Sciatic nerve (tissue), 2 donors: ENCODE data around the gene TFE3. TPM values are rescaled to one million over a fixed set of nuclear protein-coding genes. Genes with fewer than 3 reads are reported as not detected.

Experiments
- ATAC-seq: fragments of 200-7000 bp; cut with Tn5 transposase; one replicate; pipeline ENCODE4 v1.9.1; 2020; ENCODE audit warnings: mild to moderate bottlenecking, moderate library complexity
- DNase-seq: peaks from one replicate; pipeline ENCODE4 v3.0.0-alpha.2; 2020; ENCODE audit warnings: low spot score
- intact Hi-C: fragments of 100-400 bp; cut with DNase I; formaldehyde crosslinking; loops from one replicate; pipeline ENCODE4 v1.14.2; 2022
- total RNA-seq: library from RNA; stranded (reverse); fragmentation: NEBNext Ultra II Directional; extraction: Animal tissue kit (Norgen Biotek cat#: 25700); gene quantifications from one replicate; pipeline ENCODE4 v1.2.1, GENCODE V29; 2021
- donor health status: DM: no; HTN: no; CAD: no.
- donor health status: DM: no; HTN: no; CAD: no.

TFE3 gene
- total RNA-seq, result 69.0 TPM

GRCh38 chrX:49043220-49043986 is at the start of gene TFE3:
TFE3 (minus strand) TSS chrX:49043357; CDS start chrX:49043226, 131 bp downstream.
- peak; percentile 97 for DNase-seq
- peak; percentile 95 for ATAC-seq
- intact Hi-C loops, result no loop called here

- intact Hi-C loops, result no loop called here
- DNase-seq (no peak), ATAC-seq (no peak)
Observed at GRCh38 chrX:49089553-49089952, 46.4 kb upstream of the TFE3 start.

GRCh38 chrX:49082271-49082871 is 39.2 kb upstream of the TFE3 start:
- no peak for DNase-seq
- intact Hi-C loops, result no loop called here
- ATAC-seq, result no peak

GRCh38 chrX:49079489-49080428 is 36.6 kb upstream of the TFE3 start, which contains the start of gene WDR45:
WDR45 (minus strand) TSS chrX:49079887; CDS start chrX:49078095, 1,792 bp downstream.
- peak; percentile 93 for ATAC-seq
- intact Hi-C loops, result no loop called here
- peak; percentile 82 for DNase-seq

- intact Hi-C loops, result no loop called here
- ATAC-seq (no peak), DNase-seq (no peak)
Observed at GRCh38 chrX:49077941-49078340, 34.8 kb upstream of the TFE3 start.

GRCh38 chrX:49075347-49075746 is 32.2 kb upstream of the TFE3 start:
- intact Hi-C loops, result no loop called here
- ATAC-seq, result no peak
- DNase-seq, result no peak

GRCh38 chrX:49073601-49074575 is 30.7 kb upstream of the TFE3 start, which contains the start of gene PRAF2:
PRAF2 (minus strand) TSS chrX:49074002; CDS start chrX:49073987, 15 bp downstream.
- DNase-seq (peak; percentile 94), ATAC-seq (peak; percentile 95)
- intact Hi-C loops, result no loop called here

- DNase-seq (no peak), ATAC-seq (no peak)
- intact Hi-C loops, result no loop called here
Observed at GRCh38 chrX:49072712-49073095, 29.5 kb upstream of the TFE3 start.

- intact Hi-C loops, result no loop called here
- ATAC-seq (peak; percentile 82), DNase-seq (peak; percentile 86)
Observed at GRCh38 chrX:49071877-49072711, 28.9 kb upstream of the TFE3 start.

- intact Hi-C loops, result no loop called here
- ATAC-seq (no peak), DNase-seq (no peak)
Observed at GRCh38 chrX:49070988-49071387, 27.8 kb upstream of the TFE3 start.

- intact Hi-C loops, result no loop called here
- ATAC-seq, result no peak
- DNase-seq, result no peak
Observed at GRCh38 chrX:49069038-49069437, 25.9 kb upstream of the TFE3 start.

- no peak for ATAC-seq
- intact Hi-C loops, result no loop called here
Observed at GRCh38 chrX:49067285-49068120, 24.3 kb upstream of the TFE3 start.

GRCh38 chrX:49066690-49067089 is 23.5 kb upstream of the TFE3 start:
- intact Hi-C loops, result no loop called here

More at GRCh38 chrX:49067285-49068120, 24.3 kb upstream of the TFE3 start:
- no peak for DNase-seq

GRCh38 chrX:49066278-49066677 is 23.1 kb upstream of the TFE3 start:
- intact Hi-C loops, result no loop called here
- no peak for DNase-seq
- ATAC-seq, result no peak

More at GRCh38 chrX:49066690-49067089, 23.5 kb upstream of the TFE3 start:
- DNase-seq (no peak), ATAC-seq (no peak)

GRCh38 chrX:49064735-49065134 is 21.6 kb upstream of the TFE3 start:
- DNase-seq, result no peak
- ATAC-seq, result no peak
- intact Hi-C loops, result no loop called here

- no peak for DNase-seq
- no peak for ATAC-seq
- intact Hi-C loops, result no loop called here
Observed at GRCh38 chrX:49064303-49064702, 21.1 kb upstream of the TFE3 start.

GRCh38 chrX:49063715-49064114 is 20.6 kb upstream of the TFE3 start:
- intact Hi-C loops, result no loop called here
- DNase-seq, result no peak
- ATAC-seq, result no peak
